Stomach (tissue), 4 donors: ENCODE measurements around the gene IPO5.

Experiments used
- CTCF ChIP-seq, 7 experiments: fragments of 450-650 bp in 4 of 7; fragments of 200-600 bp in 3 of 7; sonication (generic) in 3 of 7; IDR thresholded peaks; one replicate each; pipeline ENCODE4 v1.5.1; 2016 to 2019; ENCODE audit warnings: antibody characterized with exemption in 7 of 7, control low read depth in 2 of 7, mild to moderate bottlenecking in 1 of 7
- POLR2AphosphoS5 ChIP-seq, 3 donors: sonication (generic); formaldehyde crosslinking; IDR thresholded peaks; one replicate each; pipeline ENCODE4 v1.6.1; 2016; ENCODE audit warnings: antibody characterized with exemption in 3 of 3

GRCh38 chr13:98048265-98048664 is 94.8 kb downstream of the IPO5 start:
- TF ChIP-seq CTCF (IDR thresholded peaks at IDR 0.05) (no peak), POLR2AphosphoS5 (IDR thresholded peaks at IDR 0.05) (no peak)
